ENCODE results near the gene CLEC9A. TPM values are rescaled to one million over a fixed set of nuclear protein-coding genes. Genes with fewer than 3 reads are reported as not detected.
"Not testable (repeated sequence)": the region's sequence is repeated elsewhere in the genome, so short reads cannot be mapped to it uniquely, and the experiment has no call there.

Gene CLEC9A
- total and polyA plus RNA-seq, 10 donors, result 0.28 to 3.7 (median 1.1) TPM; not detected in 1

DNA sequence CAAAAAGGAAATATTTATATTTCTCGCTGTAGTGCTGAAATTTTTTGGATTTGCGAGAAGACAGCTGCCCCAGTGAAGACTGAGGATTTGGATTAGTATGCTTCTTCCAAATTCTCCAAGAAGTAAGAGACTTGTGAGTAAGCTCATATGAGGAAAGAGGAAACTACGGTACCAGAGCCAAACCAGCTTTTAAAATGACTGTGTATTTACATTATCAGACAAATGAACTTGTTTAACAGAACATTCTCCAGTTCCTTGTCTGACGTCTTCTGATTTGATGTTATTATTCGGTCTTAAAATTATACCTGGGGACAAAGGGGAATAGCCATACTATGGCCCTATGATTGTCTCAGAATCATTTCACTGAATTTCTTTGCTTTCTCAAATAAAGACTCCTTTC lies 12.1 kb upstream of the CLEC9A start:
- no peaks in the 10 kb centered on the region for H3K9me3 ChIP-seq
- 58 to 72% (median 66%) methylated on average over 5 of the region's 5 CpGs for WGBS, 5 donors
- H3K4me3 ChIP-seq, result no peak overlapping the region
- intact Hi-C loops (cut with DNase I; ENCODE audit: low total_unique reads), result no loop called here
- H3K27me3 ChIP-seq (replicated peaks in 1 of 7), result peaks cover 0 to 4% (median 0%) of the 10 kb centered on the region in 7 donors
- H3K36me3 ChIP-seq, result no peaks in the 10 kb centered on the region
- no peak for TF ChIP-seq POLR2A (IDR thresholded peaks at IDR 0.05)
- TF ChIP-seq, protein P1, sequence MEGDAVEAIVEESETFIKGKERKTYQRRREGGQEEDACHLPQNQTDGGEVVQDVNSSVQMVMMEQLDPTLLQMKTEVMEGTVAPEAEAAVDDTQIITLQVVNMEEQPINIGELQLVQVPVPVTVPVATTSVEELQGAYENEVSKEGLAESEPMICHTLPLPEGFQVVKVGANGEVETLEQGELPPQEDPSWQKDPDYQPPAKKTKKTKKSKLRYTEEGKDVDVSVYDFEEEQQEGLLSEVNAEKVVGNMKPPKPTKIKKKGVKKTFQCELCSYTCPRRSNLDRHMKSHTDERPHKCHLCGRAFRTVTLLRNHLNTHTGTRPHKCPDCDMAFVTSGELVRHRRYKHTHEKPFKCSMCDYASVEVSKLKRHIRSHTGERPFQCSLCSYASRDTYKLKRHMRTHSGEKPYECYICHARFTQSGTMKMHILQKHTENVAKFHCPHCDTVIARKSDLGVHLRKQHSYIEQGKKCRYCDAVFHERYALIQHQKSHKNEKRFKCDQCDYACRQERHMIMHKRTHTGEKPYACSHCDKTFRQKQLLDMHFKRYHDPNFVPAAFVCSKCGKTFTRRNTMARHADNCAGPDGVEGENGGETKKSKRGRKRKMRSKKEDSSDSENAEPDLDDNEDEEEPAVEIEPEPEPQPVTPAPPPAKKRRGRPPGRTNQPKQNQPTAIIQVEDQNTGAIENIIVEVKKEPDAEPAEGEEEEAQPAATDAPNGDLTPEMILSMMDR (IDR thresholded peaks at IDR 0.05 in 8 of 11, conservative IDR thresholded peaks at IDR 0.05 in 3 of 11), result no peak
- no peak for TF ChIP-seq POLR2AphosphoS5 (IDR thresholded peaks at IDR 0.05)
- no peaks in the 10 kb centered on the region for H3K4me1 ChIP-seq
- no peak overlapping the region for H3K27ac ChIP-seq
- DNase-seq, result no peak

DNA sequence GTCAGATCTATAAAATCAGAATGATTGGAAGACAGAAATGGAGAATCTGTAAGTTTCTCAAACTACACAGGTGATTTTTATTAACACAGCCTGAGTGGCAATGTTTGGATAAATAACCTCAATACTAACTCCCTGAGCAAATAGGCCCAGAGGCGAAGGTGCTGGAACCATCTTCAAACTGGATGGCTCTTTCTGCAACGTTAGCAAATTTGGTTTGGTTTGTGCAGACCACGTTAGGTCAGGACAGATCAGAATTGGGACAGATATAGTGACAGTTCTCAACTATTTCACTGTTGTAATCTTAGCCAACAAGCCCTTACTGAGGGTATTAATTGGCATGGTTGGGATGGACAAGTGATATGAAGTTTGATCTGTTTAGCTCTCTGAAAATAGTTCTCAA lies 9.1 kb upstream of the CLEC9A start:
- Histone ChIP-seq H3K4me1 (no peaks in the 10 kb centered on the region), H3K36me3 (no peaks in the 10 kb centered on the region), H3K4me3 (no peak overlapping the region), H3K27ac (no peak overlapping the region), H3K9me3 (peaks cover 0 to 5% (median 0%) of the 10 kb centered on the region in 8 donors), H3K27me3 (replicated peaks in 1 of 7) (no peaks in the 10 kb centered on the region)
- intact Hi-C loops (cut with DNase I; ENCODE audit: low total_unique reads), result no loop called here
- WGBS, 5 donors, result 58 to 99% (median 86%) methylated on average over 3 of the region's 3 CpGs
- TF ChIP-seq, protein P1 (IDR thresholded peaks at IDR 0.05 in 8 of 11, conservative IDR thresholded peaks at IDR 0.05 in 3 of 11), result no peak
- TF ChIP-seq POLR2A (IDR thresholded peaks at IDR 0.05), result no peak
- TF ChIP-seq POLR2AphosphoS5 (IDR thresholded peaks at IDR 0.05), result no peak
- DNase-seq, result no peak

GRCh38 chr12:10025236-10025635 lies 5.2 kb upstream of the CLEC9A start:
- no peak for TF ChIP-seq POLR2AphosphoS5 (IDR thresholded peaks at IDR 0.05)
- TF ChIP-seq, protein P1 (IDR thresholded peaks at IDR 0.05 in 8 of 11, conservative IDR thresholded peaks at IDR 0.05 in 3 of 11), result no peak
- TF ChIP-seq POLR2A (IDR thresholded peaks at IDR 0.05), result no peak
- no peak for DNase-seq
- H3K27me3 ChIP-seq (replicated peaks in 1 of 7), result no peaks in the 10 kb centered on the region
- no peak overlapping the region for H3K4me3 ChIP-seq
- intact Hi-C loops (cut with DNase I; ENCODE audit: low total_unique reads), result no loop called here
- no peak overlapping the region for H3K27ac ChIP-seq
- 70 to 95% (median 79%) methylated on average over 3 of the region's 3 CpGs for WGBS, 5 donors
- peaks cover 0 to 6% (median 0%) of the 10 kb centered on the region in 8 donors for H3K9me3 ChIP-seq
- H3K4me1 ChIP-seq, result no peaks in the 10 kb centered on the region
- H3K36me3 ChIP-seq, result no peaks in the 10 kb centered on the region

DNA sequence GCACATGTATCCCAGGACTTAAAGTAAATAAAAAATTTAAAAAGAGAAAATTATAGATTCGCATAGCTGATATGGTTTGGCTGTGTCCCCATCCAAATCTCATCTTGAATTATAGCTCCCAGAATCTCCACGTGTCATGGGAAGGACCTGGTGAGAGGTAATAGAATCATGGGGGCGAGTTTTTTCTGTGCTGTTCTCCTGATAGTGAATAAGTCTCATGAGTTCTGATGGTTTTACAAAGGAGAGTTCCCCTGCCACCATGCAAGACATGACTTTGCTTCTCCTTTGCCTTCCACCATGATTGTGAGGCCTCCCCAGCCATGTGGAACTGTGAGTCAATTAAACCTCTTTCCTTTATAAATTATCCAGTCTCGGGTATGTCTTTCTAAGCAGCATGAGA lies 3.8 kb upstream of the CLEC9A start:
- H3K4me1 ChIP-seq; H3K27me3 ChIP-seq (replicated peaks in 1 of 7); intact Hi-C loops (cut with DNase I; ENCODE audit: low total_unique reads); H3K36me3 ChIP-seq; H3K4me3 ChIP-seq; H3K27ac ChIP-seq; DNase-seq; H3K9me3 ChIP-seq: not testable (repeated sequence)
- 86 to 97% (median 88%) methylated on average over 4 of the region's 4 CpGs for WGBS, 5 donors

DNA sequence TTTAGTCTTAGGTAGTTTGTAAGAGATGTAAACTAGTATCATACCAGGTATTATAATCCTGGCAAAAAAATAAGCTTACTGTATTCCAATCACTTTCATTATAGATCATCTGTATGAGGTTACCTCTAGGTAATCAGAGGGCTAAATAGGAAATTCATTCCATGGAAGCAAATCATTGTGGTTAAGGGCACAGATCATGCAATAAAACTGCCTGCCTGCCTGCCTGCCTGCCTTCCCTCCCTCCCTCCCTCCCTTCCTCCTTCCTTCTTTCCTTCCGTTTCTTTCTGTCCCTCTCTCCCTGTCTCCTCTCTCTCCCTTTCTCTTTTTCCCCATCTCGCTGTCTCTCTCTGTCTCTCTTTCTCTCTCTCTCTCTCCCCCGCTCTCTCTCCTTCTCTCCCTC lies 3.2 kb upstream of the CLEC9A start:
- no peaks in the 10 kb centered on the region for H3K36me3 ChIP-seq
- intact Hi-C loops (cut with DNase I; ENCODE audit: low total_unique reads), result no loop called here
- DNase-seq, result no peak
- no peaks in the 10 kb centered on the region for H3K27me3 ChIP-seq (replicated peaks in 1 of 7)
- peak overlapping the region in 1 of 8 donors; percentile 15 for H3K4me3 ChIP-seq
- WGBS, 5 donors, result 43 to 76% (median 56%) methylated on average over 3 of the region's 3 CpGs
- TF ChIP-seq POLR2AphosphoS5 (IDR thresholded peaks at IDR 0.05) (no peak), POLR2A (IDR thresholded peaks at IDR 0.05) (no peak)
- TF ChIP-seq, protein P1 (IDR thresholded peaks at IDR 0.05 in 8 of 11, conservative IDR thresholded peaks at IDR 0.05 in 3 of 11), result no peak
- peaks cover 0 to 6% (median 0%) of the 10 kb centered on the region in 8 donors for H3K9me3 ChIP-seq
- peak overlapping the region in 3 of 8 donors; percentile 51 to 58 (median 54) for H3K27ac ChIP-seq
- no peaks in the 10 kb centered on the region for H3K4me1 ChIP-seq
